ENCODE data around the gene RBMY1D.
"Not testable (repeated sequence)": the region's sequence is repeated elsewhere in the genome, so short reads cannot be mapped to it uniquely, and the experiment has no call there.

DNA sequence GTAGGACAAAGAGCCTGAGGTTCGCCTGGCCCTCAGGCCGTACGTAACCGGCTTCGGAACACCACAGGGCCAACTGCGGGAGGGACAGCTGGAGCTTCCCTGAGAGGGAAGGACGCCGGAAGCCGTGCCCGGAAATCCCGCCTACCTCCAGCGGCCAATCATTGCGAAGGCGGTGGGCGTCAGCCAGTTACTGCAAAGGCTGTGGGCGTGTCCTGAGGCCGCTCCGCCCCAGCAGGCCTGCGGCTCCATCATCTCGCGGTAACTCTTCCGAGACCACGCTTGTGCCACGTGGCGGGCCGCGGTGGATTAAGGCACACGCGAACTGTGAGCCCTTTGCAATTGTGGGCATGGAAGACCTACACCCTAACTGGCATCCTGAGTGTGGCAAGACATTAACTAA, 23.6 kb upstream of the RBMY1D start, which contains the start of gene RBMY1E:
- TF ChIP-seq, protein P1, sequence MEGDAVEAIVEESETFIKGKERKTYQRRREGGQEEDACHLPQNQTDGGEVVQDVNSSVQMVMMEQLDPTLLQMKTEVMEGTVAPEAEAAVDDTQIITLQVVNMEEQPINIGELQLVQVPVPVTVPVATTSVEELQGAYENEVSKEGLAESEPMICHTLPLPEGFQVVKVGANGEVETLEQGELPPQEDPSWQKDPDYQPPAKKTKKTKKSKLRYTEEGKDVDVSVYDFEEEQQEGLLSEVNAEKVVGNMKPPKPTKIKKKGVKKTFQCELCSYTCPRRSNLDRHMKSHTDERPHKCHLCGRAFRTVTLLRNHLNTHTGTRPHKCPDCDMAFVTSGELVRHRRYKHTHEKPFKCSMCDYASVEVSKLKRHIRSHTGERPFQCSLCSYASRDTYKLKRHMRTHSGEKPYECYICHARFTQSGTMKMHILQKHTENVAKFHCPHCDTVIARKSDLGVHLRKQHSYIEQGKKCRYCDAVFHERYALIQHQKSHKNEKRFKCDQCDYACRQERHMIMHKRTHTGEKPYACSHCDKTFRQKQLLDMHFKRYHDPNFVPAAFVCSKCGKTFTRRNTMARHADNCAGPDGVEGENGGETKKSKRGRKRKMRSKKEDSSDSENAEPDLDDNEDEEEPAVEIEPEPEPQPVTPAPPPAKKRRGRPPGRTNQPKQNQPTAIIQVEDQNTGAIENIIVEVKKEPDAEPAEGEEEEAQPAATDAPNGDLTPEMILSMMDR (IDR thresholded peaks at IDR 0.05; ENCODE audit: low read length), result not testable (repeated sequence)
- TF ChIP-seq EZH2 (IDR thresholded peaks at IDR 0.05; ENCODE audit: borderline replicate concordance, low read length), result not testable (repeated sequence)
